HG03520 (cell line): Measurements from ENCODE around the gene FUOM.

Source experiments
- ATAC-seq: cut with Tn5 transposase; IDR thresholded peaks from one replicate; pipeline ENCODE4 v1.9.1; 2021; ENCODE audit warnings: mild to moderate bottlenecking, moderate library complexity; ENCODE audit not compliant: unreplicated experiment

Gene FUOM, protein sequence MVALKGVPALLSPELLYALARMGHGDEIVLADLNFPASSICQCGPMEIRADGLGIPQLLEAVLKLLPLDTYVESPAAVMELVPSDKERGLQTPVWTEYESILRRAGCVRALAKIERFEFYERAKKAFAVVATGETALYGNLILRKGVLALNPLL

GRCh38 chr10:133357285-133358161, at the start of gene FUOM:
Gene FUOM (minus strand): TSS chr10:133358019. CDS start chr10:133358007, 12 bp downstream.
- ATAC-seq: peak; percentile 65

DNA sequence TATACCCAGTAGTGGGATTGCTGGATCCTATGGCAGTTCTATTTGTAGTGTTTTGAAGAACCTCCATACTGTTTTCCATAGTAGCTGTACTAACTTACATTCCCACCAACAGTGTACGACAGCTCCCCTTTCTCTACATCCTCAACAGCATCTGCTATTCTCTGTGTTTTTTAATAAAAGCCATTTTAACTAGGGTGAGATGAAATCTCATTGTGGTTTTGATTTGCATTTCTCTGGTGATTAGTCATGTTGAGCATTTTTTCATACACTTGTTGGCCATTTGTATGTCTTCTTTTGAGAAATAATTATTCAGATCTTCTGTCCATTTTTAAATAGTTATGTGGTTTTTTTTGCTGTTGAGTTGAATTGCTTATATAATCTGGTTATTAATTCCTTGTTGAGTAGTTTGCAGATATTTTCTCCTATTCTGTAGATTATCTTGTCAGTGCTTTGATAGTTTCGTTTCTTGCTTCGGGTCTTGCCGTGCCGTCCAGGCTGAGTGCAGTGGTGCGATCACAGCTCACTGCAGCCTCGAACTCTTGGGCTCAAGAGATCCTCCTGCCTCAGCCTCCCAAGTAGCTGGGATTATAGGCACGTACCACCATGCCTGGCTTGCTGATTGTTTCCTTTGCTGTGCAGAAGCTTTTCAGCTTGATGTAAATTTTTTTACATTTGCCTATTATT, 48.2 kb upstream of the FUOM start:
- ATAC-seq: no peak

DNA sequence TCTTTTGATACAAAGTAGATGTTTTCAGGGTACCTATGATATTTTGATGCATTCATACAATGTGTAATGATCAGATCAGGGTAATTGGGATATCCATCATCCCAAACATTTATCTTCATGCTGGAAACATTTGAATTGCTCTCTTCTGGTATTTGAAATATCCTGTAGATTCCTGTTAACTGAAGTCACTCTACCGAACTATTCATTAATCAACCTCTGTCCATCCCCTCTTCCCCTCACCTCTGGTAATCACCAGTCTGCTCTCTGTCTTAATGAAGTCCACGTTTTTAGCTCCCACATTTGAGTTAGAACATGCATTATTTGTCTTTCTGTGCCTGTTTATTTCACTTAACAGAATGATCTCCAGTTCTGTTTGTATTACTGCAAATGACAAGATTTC, 47.5 kb upstream of the FUOM start:
- no peak for ATAC-seq

GRCh38 chr10:133403784-133404183, 46.0 kb upstream of the FUOM start:
- no peak for ATAC-seq

GRCh38 chr10:133403359-133403758, 45.5 kb upstream of the FUOM start:
- no peak for ATAC-seq

GRCh38 chr10:133401981-133402725, 44.3 kb upstream of the FUOM start:
- ATAC-seq: no peak

DNA sequence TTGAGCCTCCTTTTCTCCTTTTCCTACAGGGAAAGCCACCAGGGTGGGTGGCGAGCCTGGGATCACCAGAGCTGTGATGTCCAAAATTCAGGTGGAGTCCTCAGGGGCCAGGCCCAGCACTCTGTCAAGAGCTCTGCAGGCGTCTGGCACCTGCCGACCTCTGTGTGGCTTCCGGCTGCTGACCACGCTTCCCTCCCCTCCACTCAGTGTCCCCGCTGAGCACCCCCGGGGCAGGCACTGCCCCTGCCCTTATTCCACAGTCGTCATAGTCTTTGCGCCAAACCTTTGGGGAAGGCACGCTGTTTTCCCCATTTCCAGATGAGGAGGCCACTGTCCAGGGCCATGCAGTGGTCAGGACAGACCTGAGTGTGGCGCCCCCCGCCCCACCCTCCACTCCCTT, 43.7 kb upstream of the FUOM start:
- ATAC-seq: no peak

- ATAC-seq: peak; percentile 75
These were observed 43.0 kb upstream of the FUOM start for GRCh38 chr10:133400624-133401424.

- ATAC-seq: no peak
These were observed 41.3 kb upstream of the FUOM start for GRCh38 chr10:133399123-133399601.

DNA sequence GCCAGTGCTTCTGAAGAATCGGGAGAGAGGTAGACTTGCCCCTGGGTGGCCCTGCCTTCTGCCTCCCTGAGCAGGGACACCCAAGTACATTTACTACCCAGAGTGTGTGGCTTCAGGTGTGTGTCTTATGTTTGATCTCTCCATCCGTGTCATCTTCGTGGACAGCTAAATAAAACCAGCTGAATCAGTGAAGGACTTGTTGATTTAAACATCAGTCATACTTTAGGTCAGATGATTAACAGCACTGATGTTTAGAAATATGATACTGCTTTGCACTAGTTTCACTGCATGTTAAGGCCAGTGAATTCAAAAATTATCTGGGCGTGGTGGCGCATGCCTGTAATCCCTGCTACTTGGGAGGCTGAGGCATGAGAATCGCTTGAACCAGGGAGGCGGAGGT, 40.1 kb upstream of the FUOM start:
- no peak for ATAC-seq

DNA sequence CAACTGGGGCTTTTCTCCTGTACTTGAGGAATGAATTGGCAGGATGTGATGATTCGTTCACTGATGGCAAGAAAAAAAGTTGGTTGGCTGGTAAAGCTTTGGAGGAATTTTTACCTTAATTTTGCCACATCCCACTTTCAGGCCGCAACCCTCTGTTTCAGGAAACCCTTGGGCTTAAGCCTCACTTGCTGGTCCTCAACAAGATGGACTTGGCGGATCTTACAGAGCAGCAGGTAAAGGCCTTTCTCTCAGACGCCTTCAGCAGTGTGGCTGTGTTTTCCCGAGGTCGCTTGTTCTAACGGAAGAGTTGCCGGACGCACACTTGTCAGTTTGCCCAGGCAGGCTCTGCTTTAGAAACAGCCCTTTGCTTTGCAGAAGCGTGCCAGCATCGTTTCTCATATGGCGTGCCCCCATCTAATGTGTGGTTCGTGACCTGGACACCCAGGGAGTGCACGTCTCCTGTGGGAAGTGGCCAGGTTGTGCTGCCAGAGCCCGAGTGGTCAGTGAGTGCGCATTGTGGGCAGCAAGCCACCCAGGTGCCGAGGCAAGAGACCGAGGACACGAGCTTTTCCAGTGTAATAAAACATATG, 38.3 kb upstream of the FUOM start:
- ATAC-seq: no peak

GRCh38 chr10:133394801-133395221, 37.0 kb upstream of the FUOM start:
- no peak for ATAC-seq

DNA sequence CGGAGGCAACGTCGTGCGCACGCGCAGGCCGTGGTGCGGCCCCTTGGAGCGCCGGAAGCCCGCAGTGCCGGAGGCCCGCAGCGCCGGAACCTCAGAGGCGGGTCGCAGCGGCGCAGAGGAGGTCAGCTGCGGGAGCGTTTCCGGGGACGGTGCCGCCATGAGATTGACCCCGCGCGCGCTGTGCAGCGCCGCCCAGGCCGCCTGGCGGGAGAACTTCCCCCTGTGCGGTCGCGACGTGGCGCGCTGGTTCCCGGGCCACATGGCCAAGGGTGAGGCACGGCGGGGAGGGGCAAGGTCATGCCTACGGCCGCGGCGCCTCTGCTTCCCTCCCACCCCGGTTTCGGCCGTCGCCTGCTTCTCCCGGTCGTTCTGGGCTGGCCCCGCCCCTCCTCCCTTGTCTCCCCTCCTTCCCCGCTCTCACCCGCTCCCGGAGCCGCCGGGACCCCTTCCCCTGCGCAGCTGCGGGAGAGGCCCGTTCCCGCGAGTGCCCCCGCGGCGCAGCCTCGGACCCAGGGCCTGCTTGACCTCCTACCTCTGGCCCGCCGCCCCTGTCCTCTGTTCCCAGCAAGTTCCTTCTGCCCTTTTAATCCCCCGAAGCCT, 36.3 kb upstream of the FUOM start, which contains the start of gene MTG1:
TSS of gene MTG1 (plus strand) at position 94 of the 600 bp plus-strand sequence. CDS start at position 158, 64 bp downstream.
- peak; percentile 65 for ATAC-seq

GRCh38 chr10:133393401-133394063, 35.7 kb upstream of the FUOM start:
- ATAC-seq: no peak

DNA sequence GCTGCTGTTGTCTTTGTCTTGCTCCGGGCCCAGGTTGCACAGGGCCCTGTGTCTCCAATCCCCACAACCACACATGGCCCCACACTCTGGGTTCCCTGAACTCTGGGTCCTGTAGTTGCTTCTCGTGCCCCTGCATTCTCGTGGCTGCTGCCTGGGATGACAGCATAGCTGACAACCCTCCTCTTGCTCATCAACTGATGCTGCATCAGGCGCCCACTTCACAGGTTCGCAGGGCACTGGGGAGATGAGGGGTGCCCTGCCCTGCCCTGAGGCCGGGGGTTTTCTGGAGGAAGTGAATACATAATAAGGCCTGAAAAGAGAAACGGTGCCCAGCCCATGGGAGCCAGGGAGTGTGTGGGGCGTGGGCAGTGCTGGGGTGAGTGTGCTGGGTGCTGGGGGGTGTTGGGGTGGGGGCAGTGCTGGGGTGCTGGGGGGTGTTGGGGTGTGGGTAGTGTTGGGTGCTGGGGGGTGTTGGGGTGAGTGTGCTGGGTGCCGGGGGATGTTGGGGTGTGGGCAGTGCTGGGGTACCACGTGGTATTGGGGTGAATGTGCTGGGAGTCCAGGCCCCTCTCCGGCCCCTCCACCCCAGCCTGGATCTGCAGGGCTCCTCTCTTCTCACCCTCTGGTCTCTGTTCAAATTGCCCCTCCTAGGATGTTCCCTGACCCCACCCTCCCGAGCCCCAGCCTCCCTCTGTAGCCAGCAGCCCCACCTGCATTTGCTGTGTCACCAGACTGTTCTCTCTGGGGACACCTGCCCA, 34.1 kb upstream of the FUOM start:
- ATAC-seq: no peak

DNA sequence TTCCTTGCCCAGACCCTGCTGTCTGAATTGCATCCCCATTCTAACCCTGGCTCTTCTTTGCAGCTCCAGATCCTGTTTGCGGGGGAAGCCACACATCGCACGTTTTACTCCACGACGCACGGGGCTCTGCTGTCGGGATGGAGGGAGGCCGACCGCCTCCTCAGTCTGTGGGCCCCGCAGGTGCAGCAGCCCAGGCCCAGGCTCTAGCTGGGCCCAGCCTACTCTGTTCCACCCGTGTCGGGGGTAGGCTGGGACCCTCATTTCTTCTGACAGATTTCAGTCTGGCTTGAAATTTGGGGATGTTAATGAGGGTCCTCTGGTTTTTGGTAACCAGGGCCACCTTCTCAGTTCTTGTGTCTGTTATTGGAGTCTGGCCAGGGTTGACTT, 33.4 kb upstream of the FUOM start:
- ATAC-seq: no peak

DNA sequence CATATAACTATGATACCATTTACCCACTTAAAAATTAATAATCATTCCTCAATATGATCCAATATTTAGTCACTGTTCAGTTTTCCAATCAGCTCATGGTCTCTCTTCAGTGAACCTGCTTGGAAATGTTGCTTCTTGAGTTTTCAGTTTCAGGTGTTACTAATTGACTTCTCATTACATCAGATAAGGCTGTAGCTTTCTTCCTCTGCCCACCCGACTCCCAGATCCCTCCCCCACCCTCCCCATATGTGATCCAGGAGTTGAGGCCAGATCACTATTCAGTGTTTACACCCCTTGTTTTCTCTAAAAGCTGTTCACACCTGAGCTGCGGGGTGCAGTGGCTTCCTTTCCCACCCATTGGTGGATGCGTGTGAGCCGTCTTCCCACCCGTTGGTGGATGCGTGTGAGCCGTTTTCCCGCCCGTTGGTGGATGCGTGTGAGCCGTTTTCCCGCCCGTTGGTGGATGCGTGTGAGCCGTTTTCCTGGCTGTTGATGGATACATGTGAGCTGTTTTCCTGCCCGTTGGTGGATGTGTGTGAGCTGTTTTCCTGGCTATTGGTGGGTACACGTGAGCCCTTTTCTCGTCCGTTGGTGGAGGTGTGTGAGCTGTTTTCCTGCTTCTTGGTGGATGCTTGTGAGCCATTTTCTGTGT, 32.9 kb upstream of the FUOM start:
- ATAC-seq: no peak
